HCT116 (cell line): ENCODE measurements around the gene GAB2.

Source experiments
- CBX3 ChIP-seq: IDR thresholded peaks from 2 replicates; pipeline ENCODE4 v1.6.1; 2012; ENCODE audit warnings: low read depth
- CEBPB ChIP-seq: IDR thresholded peaks from 2 replicates; pipeline ENCODE4 v1.6.1; 2012; ENCODE audit warnings: low read depth
- EZH2 ChIP-seq: fragments of 200-600 bp; sonication (generic); IDR thresholded peaks from 2 replicates; pipeline ENCODE4 v1.6.1; 2017; ENCODE audit warnings: antibody characterized with exemption, mixed run types
- EZH2phosphoT487 ChIP-seq: fragments of 200-600 bp; IDR thresholded peaks from 2 replicates; pipeline ENCODE4 v1.6.1; 2018; ENCODE audit warnings: antibody characterized with exemption, borderline replicate concordance
- FOSL1 ChIP-seq: IDR thresholded peaks from 2 replicates; pipeline ENCODE4 v1.6.1; 2012; ENCODE audit warnings: low read depth
- JUND ChIP-seq: IDR thresholded peaks from 2 replicates; pipeline ENCODE4 v1.6.1; 2012
- POLR2A ChIP-seq: IDR thresholded peaks from 2 replicates; pipeline ENCODE4 v1.7.0; 2011; ENCODE audit warnings: borderline replicate concordance; ENCODE audit not compliant: insufficient read depth, insufficient read length; ENCODE audit errors: extremely low read depth
- POLR2AphosphoS5 ChIP-seq: IDR thresholded peaks from 2 replicates; pipeline ENCODE4 v1.6.1; 2011; ENCODE audit warnings: mild to moderate bottlenecking, low read depth, low read length, moderate library complexity
- TF ChIP-seq, protein P1 (sequence below), 3 experiments: fragments of 200-600 bp in 1 of 3; sonication (generic) in 1 of 3; IDR thresholded peaks in 2 of 3; conservative IDR thresholded peaks in 1 of 3; 2 replicates each; pipeline ENCODE4 v1.5.1; 2012 to 2017; ENCODE audit warnings: low read depth in 2 of 3, low read length in 2 of 3, antibody characterized with exemption in 1 of 3, borderline replicate concordance in 1 of 3, control low read depth in 1 of 3, mild to moderate bottlenecking in 1 of 3, mixed read lengths in 1 of 3, mixed run types in 1 of 3, moderate library complexity in 1 of 3; ENCODE audit not compliant: insufficient read depth in 1 of 3
- TF ChIP-seq, protein P2 (sequence below): IDR thresholded peaks from 2 replicates; pipeline ENCODE4 v1.6.1; 2012
- TF ChIP-seq, protein P3 (sequence below): IDR thresholded peaks from 2 replicates; pipeline ENCODE4 v1.6.1; 2012
- TF ChIP-seq, protein P4 (sequence below): IDR thresholded peaks from 2 replicates; pipeline ENCODE4 v1.6.1; 2012; ENCODE audit warnings: low read depth

DNA sequence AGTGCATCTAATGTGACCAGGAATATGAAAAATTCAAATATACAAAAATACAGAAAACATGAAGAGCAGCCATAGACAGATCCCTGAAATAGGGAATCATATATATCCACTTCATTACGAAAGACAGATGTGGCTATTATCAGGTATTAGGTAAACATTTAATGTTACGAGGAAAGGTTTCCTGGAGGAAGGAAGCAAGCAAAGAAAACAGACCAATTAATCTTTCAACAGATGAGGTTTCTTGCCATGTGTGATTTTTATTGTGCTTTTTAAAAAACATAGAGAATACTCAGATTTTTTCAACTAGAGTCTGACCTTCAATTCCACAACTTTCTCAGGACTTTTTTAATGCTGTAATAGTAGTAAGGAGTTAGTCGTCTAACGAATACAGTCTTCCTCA is 24.3 kb upstream of the GAB2 start:
- TF ChIP-seq, protein P1, sequence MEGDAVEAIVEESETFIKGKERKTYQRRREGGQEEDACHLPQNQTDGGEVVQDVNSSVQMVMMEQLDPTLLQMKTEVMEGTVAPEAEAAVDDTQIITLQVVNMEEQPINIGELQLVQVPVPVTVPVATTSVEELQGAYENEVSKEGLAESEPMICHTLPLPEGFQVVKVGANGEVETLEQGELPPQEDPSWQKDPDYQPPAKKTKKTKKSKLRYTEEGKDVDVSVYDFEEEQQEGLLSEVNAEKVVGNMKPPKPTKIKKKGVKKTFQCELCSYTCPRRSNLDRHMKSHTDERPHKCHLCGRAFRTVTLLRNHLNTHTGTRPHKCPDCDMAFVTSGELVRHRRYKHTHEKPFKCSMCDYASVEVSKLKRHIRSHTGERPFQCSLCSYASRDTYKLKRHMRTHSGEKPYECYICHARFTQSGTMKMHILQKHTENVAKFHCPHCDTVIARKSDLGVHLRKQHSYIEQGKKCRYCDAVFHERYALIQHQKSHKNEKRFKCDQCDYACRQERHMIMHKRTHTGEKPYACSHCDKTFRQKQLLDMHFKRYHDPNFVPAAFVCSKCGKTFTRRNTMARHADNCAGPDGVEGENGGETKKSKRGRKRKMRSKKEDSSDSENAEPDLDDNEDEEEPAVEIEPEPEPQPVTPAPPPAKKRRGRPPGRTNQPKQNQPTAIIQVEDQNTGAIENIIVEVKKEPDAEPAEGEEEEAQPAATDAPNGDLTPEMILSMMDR (IDR thresholded peaks at IDR 0.05 in 2 of 3, conservative IDR thresholded peaks at IDR 0.05 in 1 of 3; ENCODE audit: borderline replicate concordance in 1 of 3, insufficient read depth in 1 of 3, low read depth in 2 of 3, low read length in 2 of 3): no peak
- no peak for TF ChIP-seq EZH2
- TF ChIP-seq POLR2A: no peak
- TF ChIP-seq, protein P2, sequence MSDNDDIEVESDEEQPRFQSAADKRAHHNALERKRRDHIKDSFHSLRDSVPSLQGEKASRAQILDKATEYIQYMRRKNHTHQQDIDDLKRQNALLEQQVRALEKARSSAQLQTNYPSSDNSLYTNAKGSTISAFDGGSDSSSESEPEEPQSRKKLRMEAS: no peak
- TF ChIP-seq CEBPB: no peak
- TF ChIP-seq EZH2phosphoT487: no peak
- no peak for TF ChIP-seq POLR2AphosphoS5
- no peak for TF ChIP-seq FOSL1
- TF ChIP-seq, protein P3, sequence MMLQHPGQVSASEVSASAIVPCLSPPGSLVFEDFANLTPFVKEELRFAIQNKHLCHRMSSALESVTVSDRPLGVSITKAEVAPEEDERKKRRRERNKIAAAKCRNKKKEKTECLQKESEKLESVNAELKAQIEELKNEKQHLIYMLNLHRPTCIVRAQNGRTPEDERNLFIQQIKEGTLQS: no peak
- TF ChIP-seq CBX3: no peak
- TF ChIP-seq, protein P4, sequence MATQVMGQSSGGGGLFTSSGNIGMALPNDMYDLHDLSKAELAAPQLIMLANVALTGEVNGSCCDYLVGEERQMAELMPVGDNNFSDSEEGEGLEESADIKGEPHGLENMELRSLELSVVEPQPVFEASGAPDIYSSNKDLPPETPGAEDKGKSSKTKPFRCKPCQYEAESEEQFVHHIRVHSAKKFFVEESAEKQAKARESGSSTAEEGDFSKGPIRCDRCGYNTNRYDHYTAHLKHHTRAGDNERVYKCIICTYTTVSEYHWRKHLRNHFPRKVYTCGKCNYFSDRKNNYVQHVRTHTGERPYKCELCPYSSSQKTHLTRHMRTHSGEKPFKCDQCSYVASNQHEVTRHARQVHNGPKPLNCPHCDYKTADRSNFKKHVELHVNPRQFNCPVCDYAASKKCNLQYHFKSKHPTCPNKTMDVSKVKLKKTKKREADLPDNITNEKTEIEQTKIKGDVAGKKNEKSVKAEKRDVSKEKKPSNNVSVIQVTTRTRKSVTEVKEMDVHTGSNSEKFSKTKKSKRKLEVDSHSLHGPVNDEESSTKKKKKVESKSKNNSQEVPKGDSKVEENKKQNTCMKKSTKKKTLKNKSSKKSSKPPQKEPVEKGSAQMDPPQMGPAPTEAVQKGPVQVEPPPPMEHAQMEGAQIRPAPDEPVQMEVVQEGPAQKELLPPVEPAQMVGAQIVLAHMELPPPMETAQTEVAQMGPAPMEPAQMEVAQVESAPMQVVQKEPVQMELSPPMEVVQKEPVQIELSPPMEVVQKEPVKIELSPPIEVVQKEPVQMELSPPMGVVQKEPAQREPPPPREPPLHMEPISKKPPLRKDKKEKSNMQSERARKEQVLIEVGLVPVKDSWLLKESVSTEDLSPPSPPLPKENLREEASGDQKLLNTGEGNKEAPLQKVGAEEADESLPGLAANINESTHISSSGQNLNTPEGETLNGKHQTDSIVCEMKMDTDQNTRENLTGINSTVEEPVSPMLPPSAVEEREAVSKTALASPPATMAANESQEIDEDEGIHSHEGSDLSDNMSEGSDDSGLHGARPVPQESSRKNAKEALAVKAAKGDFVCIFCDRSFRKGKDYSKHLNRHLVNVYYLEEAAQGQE: no peak
- TF ChIP-seq JUND: no peak
